ENCODE data around the gene ANGPTL2.

Gene ANGPTL2

DNA sequence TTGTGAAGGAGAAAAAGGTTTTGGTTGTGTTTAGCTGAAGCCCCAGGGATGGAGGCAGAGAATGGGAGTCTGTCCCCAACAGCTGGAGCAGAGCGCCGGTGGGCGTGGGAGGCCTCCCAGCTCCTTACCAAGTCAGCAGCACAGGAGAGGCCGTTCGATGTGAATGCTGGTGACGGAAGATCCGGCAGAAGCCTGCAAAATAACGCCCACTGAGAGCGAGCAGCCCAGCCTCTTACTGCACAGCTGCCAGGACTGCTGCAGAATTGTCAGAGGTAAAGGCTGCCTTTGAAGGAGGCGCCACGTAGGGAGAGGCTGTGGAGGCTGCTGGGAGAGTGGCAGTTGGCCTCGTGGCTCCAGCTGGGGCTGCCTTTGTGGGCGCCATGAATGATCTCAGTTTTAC lies 26.2 kb downstream of the ANGPTL2 start:
- no peak for DNase-seq (ENCODE audit: low read depth)
- no peak for TF ChIP-seq CTCF (IDR thresholded peaks at IDR 0.05; ENCODE audit: low read depth, low read length)
- TF ChIP-seq MAX (IDR thresholded peaks at IDR 0.05; ENCODE audit: low read depth, low read length) = no peak
- TF ChIP-seq MYC (IDR thresholded peaks at IDR 0.05; ENCODE audit: low read depth, low read length) = no peak
- no peak overlapping the region for H3K4me3 ChIP-seq (ENCODE audit: low read depth, low read length)

- H3K4me3 ChIP-seq (ENCODE audit: low read depth, low read length) = no peak overlapping the region
- no peak for TF ChIP-seq MAX (IDR thresholded peaks at IDR 0.05; ENCODE audit: low read depth, low read length)
- TF ChIP-seq MYC (IDR thresholded peaks at IDR 0.05; ENCODE audit: low read depth, low read length) = no peak
- TF ChIP-seq CTCF (IDR thresholded peaks at IDR 0.05; ENCODE audit: low read depth, low read length) = no peak
- DNase-seq (ENCODE audit: low read depth) = no peak
Observed at GRCh38 chr9:127095411-127095810, 27.0 kb downstream of the ANGPTL2 start.

DNA sequence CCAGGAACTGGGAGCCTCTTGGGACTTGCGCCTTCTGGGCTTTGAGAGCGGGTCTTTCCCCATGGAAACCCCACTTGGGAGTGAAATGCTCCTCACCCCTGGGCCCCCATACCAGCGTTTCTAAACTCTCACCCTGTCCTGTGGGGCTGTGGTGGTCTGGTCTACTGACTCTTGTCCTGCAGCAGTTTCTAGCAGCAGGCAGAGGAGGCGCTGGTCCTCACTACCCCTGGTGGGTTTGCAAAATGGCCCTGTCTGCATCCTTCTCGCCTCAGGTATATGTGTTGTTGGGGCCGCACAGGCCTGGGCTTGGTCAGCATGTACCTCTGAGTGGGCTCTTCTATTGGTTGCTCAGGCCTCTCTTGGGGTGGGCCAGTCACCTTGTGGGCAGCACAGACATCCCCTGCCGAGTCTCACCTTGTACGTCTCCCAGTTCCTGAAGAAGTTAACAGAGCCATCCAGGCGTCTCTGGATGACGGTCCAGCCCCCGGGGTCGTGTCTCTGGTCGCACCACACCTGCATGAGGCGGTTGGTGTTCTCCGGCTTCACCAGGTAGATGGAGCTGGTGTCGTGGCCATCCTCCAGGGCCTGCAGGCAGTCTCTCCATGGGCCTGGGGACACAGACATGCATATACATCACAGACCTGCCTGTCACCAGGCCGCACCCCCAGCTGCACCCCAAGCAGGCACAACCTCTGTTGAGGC lies 29.0 kb downstream of the ANGPTL2 start:
- TF ChIP-seq CTCF (IDR thresholded peaks at IDR 0.05; ENCODE audit: low read depth, low read length) = no peak
- TF ChIP-seq MYC (IDR thresholded peaks at IDR 0.05; ENCODE audit: low read depth, low read length) = no peak
- no peak for TF ChIP-seq POLR2A (IDR thresholded peaks at IDR 0.05; ENCODE audit: extremely low read depth, insufficient read length)
- no peak for TF ChIP-seq MAX (IDR thresholded peaks at IDR 0.05; ENCODE audit: low read depth, low read length)
- H3K4me3 ChIP-seq (ENCODE audit: low read depth, low read length) = no peak overlapping the region
- DNase-seq (ENCODE audit: low read depth) = no peak

- DNase-seq (ENCODE audit: low read depth) = no peak
- H3K4me3 ChIP-seq (ENCODE audit: low read depth, low read length) = no peak overlapping the region
- TF ChIP-seq MAX (IDR thresholded peaks at IDR 0.05; ENCODE audit: low read depth, low read length) = no peak
- TF ChIP-seq CTCF (IDR thresholded peaks at IDR 0.05; ENCODE audit: low read depth, low read length) = no peak
Observed at GRCh38 chr9:127092041-127092608, 30.3 kb downstream of the ANGPTL2 start.

DNA sequence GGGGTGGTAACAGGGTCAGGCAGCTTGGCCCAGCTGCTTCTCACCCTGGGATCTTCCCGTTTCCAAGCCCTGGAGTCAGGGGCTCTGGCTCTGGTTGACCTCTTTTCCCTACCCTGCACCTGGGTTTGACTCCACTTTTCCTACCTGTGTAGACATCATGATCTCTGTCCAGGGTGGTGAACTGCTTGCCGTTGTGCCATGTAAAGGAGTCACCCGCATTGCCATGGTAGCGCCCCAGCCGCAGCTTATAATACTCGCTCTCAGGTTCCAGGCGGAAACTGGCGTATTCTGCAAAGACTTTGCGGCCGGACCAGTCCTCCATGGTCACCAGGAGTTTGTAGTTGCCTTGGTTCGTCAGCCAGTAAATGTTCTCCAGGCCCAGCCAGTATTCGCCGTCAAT lies 30.9 kb downstream of the ANGPTL2 start:
- no peak overlapping the region for H3K4me3 ChIP-seq (ENCODE audit: low read depth, low read length)
- DNase-seq (ENCODE audit: low read depth) = no peak
- no peak for TF ChIP-seq MAX (IDR thresholded peaks at IDR 0.05; ENCODE audit: low read depth, low read length)
- no peak for TF ChIP-seq POLR2A (IDR thresholded peaks at IDR 0.05; ENCODE audit: extremely low read depth, insufficient read length)
- no peak for TF ChIP-seq MYC (IDR thresholded peaks at IDR 0.05; ENCODE audit: low read depth, low read length)
- no peak for TF ChIP-seq CTCF (IDR thresholded peaks at IDR 0.05; ENCODE audit: low read depth, low read length)

Data from NB4 (cell line).